HG03039 (cell line): Measurements from ENCODE around the gene KLHL15.

Source experiments
- ATAC-seq: cut with Tn5 transposase; IDR thresholded peaks from one replicate; pipeline ENCODE4 v1.9.1; 2021; ENCODE audit warnings: mild to moderate bottlenecking, moderate library complexity; ENCODE audit not compliant: unreplicated experiment

Gene KLHL15

GRCh38 chrX:23952984-23953907, 73.7 kb downstream of the KLHL15 start:
- ATAC-seq: peak; percentile 96

- no peak for ATAC-seq
Observed at GRCh38 chrX:23952391-23952790, 74.6 kb downstream of the KLHL15 start.

DNA sequence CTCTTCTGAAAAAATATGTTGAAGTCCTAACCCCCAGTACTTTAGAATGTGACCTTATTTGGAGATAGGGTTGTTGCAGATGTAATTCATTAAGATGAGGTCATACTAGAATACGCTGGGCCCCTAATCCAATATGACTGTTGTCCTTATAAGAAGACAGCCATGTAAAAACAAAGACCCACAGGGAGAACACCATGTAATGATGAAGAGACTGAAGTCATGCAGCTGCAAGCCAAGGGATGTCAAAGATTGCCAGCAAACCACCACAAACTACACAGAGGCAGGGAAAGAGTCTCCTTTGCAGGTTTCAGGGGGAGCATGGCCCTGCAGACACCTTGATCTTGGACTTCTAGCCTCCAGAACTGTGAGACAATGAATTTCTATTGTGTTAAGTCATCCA, 81.8 kb downstream of the KLHL15 start:
- no peak for ATAC-seq

- no peak for ATAC-seq
Observed at GRCh38 chrX:23944234-23944633, 82.8 kb downstream of the KLHL15 start.

GRCh38 chrX:23939203-23939602, 87.8 kb downstream of the KLHL15 start:
- no peak for ATAC-seq

GRCh38 chrX:23938690-23939089, 88.3 kb downstream of the KLHL15 start:
- no peak for ATAC-seq

DNA sequence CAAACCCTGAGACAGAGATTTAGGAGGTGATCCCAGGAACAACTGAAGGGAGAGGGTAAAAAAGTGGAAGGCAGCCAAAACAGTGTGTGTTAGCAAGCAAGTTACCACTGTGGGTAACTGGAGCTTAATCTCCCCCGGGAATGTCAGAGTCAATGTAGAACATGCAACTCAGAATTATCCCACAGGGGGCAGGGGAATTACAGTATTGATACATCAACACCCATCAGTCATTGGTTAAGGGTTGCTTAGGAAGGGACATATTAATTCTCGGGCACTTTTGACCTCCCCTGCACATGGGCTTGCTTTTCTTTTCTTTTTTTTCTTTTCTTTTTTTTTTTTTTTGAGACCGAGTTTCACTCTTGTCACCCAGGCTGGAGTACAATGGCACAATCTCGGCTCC, 89.9 kb downstream of the KLHL15 start:
- ATAC-seq: no peak

- ATAC-seq: no peak
Observed at GRCh38 chrX:23936180-23936579, 90.8 kb downstream of the KLHL15 start.

DNA sequence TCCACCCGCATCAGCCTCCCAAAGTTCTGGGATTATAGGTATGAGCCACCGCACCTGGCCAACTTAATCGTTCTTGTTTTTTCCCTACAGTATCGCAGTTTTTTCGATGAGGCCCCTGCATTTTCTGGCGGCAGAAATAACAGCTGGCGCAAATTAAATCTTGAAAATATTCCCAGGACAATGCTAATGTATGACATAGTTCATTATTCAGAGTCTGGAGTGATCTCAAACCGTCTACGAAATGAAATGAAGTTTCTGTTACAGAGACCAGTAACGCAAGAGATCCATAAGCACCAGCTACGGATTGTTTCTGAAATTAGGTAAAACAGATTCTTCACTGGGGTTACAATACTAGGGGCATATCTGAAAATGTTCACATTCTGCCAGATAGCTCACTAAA, 91.9 kb downstream of the KLHL15 start:
- ATAC-seq: no peak
